HCT116 (cell line): ENCODE measurements around the gene CPEB2. TPM values are rescaled to one million over a fixed set of nuclear protein-coding genes. Genes with fewer than 3 reads are reported as not detected.

ENCODE experiments used
- ATAC-seq: fragments of 200-7000 bp; cut with Tn5 transposase; 2 replicates; pipeline ENCODE4 v1.9.1; 2020; ENCODE audit warnings: mild to moderate bottlenecking, moderate library complexity
- BruUV-seq: library from RNA; stranded (reverse); fragments of 400-500 nt; replicated peaks from 2 replicates; lab custom pipeline; 2021; lab: Mats Ljungman, UMichigan
- CTCF ChIA-PET: fragments of 300-600 bp; sonication (Branson Sonifier 250); formaldehyde crosslinking; loops from one replicate; lab custom pipeline; 2021; ENCODE audit warnings: antibody characterized with exemption; lab: Charles Lee
- POLR2A ChIA-PET: fragments of 300-600, 350-600 bp; sonication (Branson Sonifier 250); formaldehyde crosslinking; loops from one replicate; lab custom pipeline; 2021; ENCODE audit warnings: antibody characterized with exemption; lab: Charles Lee
- RAD21 ChIA-PET, 2 experiments: fragments of 300-600 bp; sonication (Branson Sonifier 250); formaldehyde crosslinking; loops; one replicate each; lab custom pipeline; 2023; ENCODE audit warnings: low total read pairs in 2 of 2; ENCODE audit not compliant: uncharacterized antibody in 2 of 2, unreplicated experiment in 2 of 2, low non-redundant PET in 1 of 2; lab: Charles Lee
- DNase-seq: peaks from one replicate; pipeline ENCODE4 v3.0.0-alpha.2; 2010; ENCODE audit warnings: low read depth, low spot score
- H2AFZ ChIP-seq: fragments of 200-600 bp; shearing (Covaris generic), sonication (generic); 2 replicates; pipeline ENCODE4 v1.6.1; 2017; ENCODE audit warnings: low read depth, mixed run types, mixed read lengths, antibody characterized with exemption, low read length; ENCODE audit not compliant: poor library complexity, severe bottlenecking
- H3K27ac ChIP-seq: 2 replicates; pipeline ENCODE4 v1.5.1; 2012; ENCODE audit warnings: low read depth, low read length
- H3K27me3 ChIP-seq: fragments of 200-600 bp; sonication (generic); 2 replicates; pipeline ENCODE4 v1.6.1; 2016; ENCODE audit warnings: mixed run types, low read length, mixed read lengths; ENCODE audit not compliant: insufficient read depth
- H3K36me3 ChIP-seq, 2 experiments: fragments of 200-500 bp in 1 of 2; fragments of 200-600 bp in 1 of 2; sonication (Bioruptor generic) in 1 of 2; sonication (generic) in 1 of 2; 2 replicates each; pipeline versions ENCODE4 v1.5.1 to v1.6.1; 2014 to 2016; ENCODE audit warnings: low read length in 2 of 2, inconsistent platforms in 1 of 2, mixed read lengths in 1 of 2, mixed run types in 1 of 2; ENCODE audit not compliant: insufficient read depth in 2 of 2, control insufficient read depth in 1 of 2
- H3K4me1 ChIP-seq, 2 experiments: fragments of 200-600 bp in 1 of 2; sonication (generic) in 1 of 2; 2 replicates each; pipeline versions ENCODE4 v1.5.1 to v1.6.1; 2012 to 2017; ENCODE audit warnings: low read length in 2 of 2, inconsistent platforms in 1 of 2, mild to moderate bottlenecking in 1 of 2, mixed read lengths in 1 of 2, mixed run types in 1 of 2, moderate library complexity in 1 of 2; ENCODE audit not compliant: insufficient read depth in 2 of 2, control insufficient read depth in 1 of 2
- H3K4me2 ChIP-seq: fragments of 200-600 bp; sonication (generic); 2 replicates; pipeline ENCODE4 v1.6.1; 2017; ENCODE audit warnings: mixed run types, low read length, mixed read lengths
- H3K4me3 ChIP-seq, 2 experiments: fragments of 200-600 bp in 1 of 2; sonication (generic) in 1 of 2; replicated peaks in 1 of 2; 2 replicates each; pipeline ENCODE4 v1.5.1; 2011 to 2016; ENCODE audit warnings: low read length in 2 of 2, control low read depth in 1 of 2, low read depth in 1 of 2, mild to moderate bottlenecking in 1 of 2, mixed read lengths in 1 of 2, mixed run types in 1 of 2
- H3K79me2 ChIP-seq: fragments of 200-600 bp; sonication (generic); 2 replicates; pipeline ENCODE4 v1.6.1; 2017; ENCODE audit warnings: mild to moderate bottlenecking, mixed run types, low read length, moderate library complexity, mixed read lengths; ENCODE audit not compliant: insufficient read depth
- H3K9ac ChIP-seq: fragments of 200-600 bp; sonication (generic); 2 replicates; pipeline ENCODE4 v1.6.1; 2016; ENCODE audit warnings: low read length, mixed read lengths
- H3K9me2 ChIP-seq: fragments of 200-600 bp; sonication (generic), shearing (Covaris generic); 2 replicates; pipeline ENCODE4 v1.6.1; 2017; ENCODE audit warnings: mixed run types, mild to moderate bottlenecking, moderate library complexity; ENCODE audit not compliant: insufficient read depth
- H3K9me3 ChIP-seq, 2 experiments: fragments of 200-500 bp in 1 of 2; fragments of 200-600 bp in 1 of 2; sonication (Bioruptor generic) in 1 of 2; sonication (generic) in 1 of 2; 2 replicates each; pipeline ENCODE4 v1.6.1; 2014 to 2017; ENCODE audit warnings: low read length in 2 of 2, mixed read lengths in 2 of 2, inconsistent platforms in 1 of 2, low read depth in 1 of 2, mild to moderate bottlenecking in 1 of 2, mixed run types in 1 of 2, moderate library complexity in 1 of 2; ENCODE audit not compliant: control insufficient read depth in 1 of 2, insufficient read depth in 1 of 2
- H4K20me1 ChIP-seq: fragments of 200-600 bp; sonication (generic), shearing (Covaris generic); 2 replicates; pipeline ENCODE4 v1.6.1; 2017; ENCODE audit warnings: mixed run types, mild to moderate bottlenecking, moderate library complexity; ENCODE audit not compliant: insufficient read depth
- CBX3 ChIP-seq: IDR thresholded peaks from 2 replicates; pipeline ENCODE4 v1.6.1; 2012; ENCODE audit warnings: low read depth
- EGR1 ChIP-seq: IDR thresholded peaks from 2 replicates; pipeline ENCODE4 v1.6.1; 2012; ENCODE audit warnings: low read depth
- ELF1 ChIP-seq: IDR thresholded peaks from 2 replicates; pipeline ENCODE4 v1.6.1; 2012; ENCODE audit warnings: low read depth, borderline replicate concordance
- EZH2phosphoT487 ChIP-seq: fragments of 200-600 bp; IDR thresholded peaks from 2 replicates; pipeline ENCODE4 v1.6.1; 2018; ENCODE audit warnings: antibody characterized with exemption, borderline replicate concordance
- FOSL1 ChIP-seq: IDR thresholded peaks from 2 replicates; pipeline ENCODE4 v1.6.1; 2012; ENCODE audit warnings: low read depth
- MAX ChIP-seq: IDR thresholded peaks from 2 replicates; pipeline ENCODE4 v1.6.1; 2012
- POLR2A ChIP-seq: IDR thresholded peaks from 2 replicates; pipeline ENCODE4 v1.7.0; 2011; ENCODE audit warnings: borderline replicate concordance; ENCODE audit not compliant: insufficient read depth, insufficient read length; ENCODE audit errors: extremely low read depth
- POLR2AphosphoS5 ChIP-seq: IDR thresholded peaks from 2 replicates; pipeline ENCODE4 v1.6.1; 2011; ENCODE audit warnings: mild to moderate bottlenecking, low read depth, low read length, moderate library complexity
- REST ChIP-seq: IDR thresholded peaks from 2 replicates; pipeline ENCODE4 v1.6.1; 2012; ENCODE audit warnings: low read depth
- SP1 ChIP-seq: IDR thresholded peaks from 2 replicates; pipeline ENCODE4 v1.6.1; 2012; ENCODE audit warnings: low read depth
- TCF7L2 ChIP-seq: IDR thresholded peaks from 2 replicates; pipeline ENCODE4 v1.7.0; 2011; ENCODE audit warnings: borderline replicate concordance, inconsistent platforms; ENCODE audit not compliant: insufficient read depth, insufficient read length; ENCODE audit errors: extremely low read depth
- ZFX ChIP-seq: fragments of 450-650 bp; IDR thresholded peaks from 2 replicates; pipeline ENCODE4 v1.6.1; 2017
- intact Hi-C: fragments of 100-400 bp; cut with micrococcal nuclease; formaldehyde crosslinking; loops from 2 replicates; pipeline ENCODE4 v1.10.0; 2022
- total RNA-seq: library from RNA; stranded (reverse); gene quantifications from one replicate; pipeline ENCODE4 v1.2.1, GENCODE V29; 2021; ENCODE audit not compliant: unreplicated experiment
- TF ChIP-seq, protein P1 (sequence below), 3 experiments: fragments of 200-600 bp in 1 of 3; sonication (generic) in 1 of 3; IDR thresholded peaks in 2 of 3; conservative IDR thresholded peaks in 1 of 3; 2 replicates each; pipeline ENCODE4 v1.5.1; 2012 to 2017; ENCODE audit warnings: low read depth in 2 of 3, low read length in 2 of 3, antibody characterized with exemption in 1 of 3, borderline replicate concordance in 1 of 3, control low read depth in 1 of 3, mild to moderate bottlenecking in 1 of 3, mixed read lengths in 1 of 3, mixed run types in 1 of 3, moderate library complexity in 1 of 3; ENCODE audit not compliant: insufficient read depth in 1 of 3

CPEB2 gene
- total RNA-seq, 1 experiment from 2014 or later, result 1.3 TPM

DNA sequence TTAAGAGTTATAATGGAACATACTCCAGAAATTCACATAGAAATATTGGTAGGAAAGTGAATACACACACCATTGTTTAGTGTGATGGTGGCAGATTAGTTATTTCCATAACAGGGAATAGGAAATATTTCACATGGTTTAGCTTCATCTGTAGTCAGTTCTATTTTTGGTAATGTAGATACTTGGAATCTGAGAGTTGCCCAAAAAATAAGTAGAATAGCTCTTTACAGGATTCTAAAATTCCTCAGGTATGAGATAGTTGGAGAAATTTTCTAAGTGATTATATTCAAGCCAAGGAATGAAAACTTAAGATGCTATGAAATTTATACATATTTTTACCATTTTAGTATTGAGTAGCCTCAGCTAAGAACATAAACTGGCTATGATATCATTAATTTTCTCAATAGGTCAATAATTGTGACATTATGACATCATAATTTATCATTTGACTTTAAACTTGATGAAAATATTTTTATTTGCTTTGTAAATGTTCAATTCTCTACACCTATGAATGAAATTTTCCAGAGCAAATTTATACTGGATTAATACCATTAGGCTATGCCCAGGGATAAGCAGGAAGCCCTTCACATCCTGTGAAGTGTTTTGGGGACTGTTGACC lies 35.8 kb downstream of the CPEB2 start:
- H3K9me2 ChIP-seq, result no peaks in the 10 kb centered on the region
- no TSS peak for BruUV-seq
- no peaks in the 10 kb centered on the region for H3K79me2 ChIP-seq
- ChIA-PET RAD21 (no interaction called here), CTCF (interaction anchor here (0.8 kb wide), 1 partner anchor 46 kb away, joined by 3 read pairs; no protein-coding TSS in a partner anchor)
- no peak for DNase-seq
- H3K9ac ChIP-seq, result no peak overlapping the region
- H3K9me3 ChIP-seq, result no peaks in the 10 kb centered on the region
- no peak overlapping the region for H3K4me2 ChIP-seq
- intact Hi-C loops, result no loop called here
- peaks cover 0 to 7% of the 10 kb centered on the region in 2 experiments; a peak in 2 of 4 replicates for H3K4me1 ChIP-seq
- no peak overlapping the region for H3K4me3 ChIP-seq
- H3K36me3 ChIP-seq, result no peaks in the 10 kb centered on the region
- H2AFZ ChIP-seq, result no peak overlapping the region
- TF ChIP-seq POLR2AphosphoS5 (no peak), TCF7L2 (no peak), EZH2phosphoT487 (no peak), POLR2A (no peak), MAX (no peak)
- TF ChIP-seq, all 23 proteins: peak for 0
- Histone ChIP-seq H4K20me1 (no peaks in the 10 kb centered on the region), H3K27ac (no peak overlapping the region), H3K27me3 (no peaks in the 10 kb centered on the region)
- POLR2A ChIA-PET, result no interaction called here
- ATAC-seq, result no peak

DNA sequence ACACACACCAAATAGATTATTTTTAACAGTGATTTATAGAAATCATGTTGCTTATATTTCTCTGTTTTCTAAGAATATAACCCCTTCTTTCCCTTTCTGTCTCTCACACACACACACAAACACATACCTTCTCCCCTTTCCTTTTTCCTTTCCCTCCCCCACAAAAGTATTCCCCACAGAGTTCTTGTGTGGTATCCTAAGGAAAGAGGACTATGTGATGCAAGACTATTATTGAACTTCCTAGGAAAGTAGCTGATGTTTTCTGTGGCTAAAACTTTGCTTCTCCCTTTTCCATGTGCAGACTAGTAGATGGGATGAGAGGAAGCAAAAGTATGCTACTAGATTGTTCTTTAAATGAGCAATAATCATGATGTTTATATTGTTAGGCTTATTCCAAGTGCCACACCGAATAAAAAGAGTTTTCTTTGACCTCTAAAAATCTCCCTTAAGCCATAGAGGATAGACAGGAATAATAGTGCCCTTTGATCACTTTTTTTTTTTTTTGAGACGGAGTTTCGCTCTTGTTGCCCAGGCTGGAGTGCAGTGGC lies 38.7 kb downstream of the CPEB2 start:
- intact Hi-C loops, result no loop called here
- ChIA-PET RAD21 (no interaction called here), CTCF (no interaction called here)
- TF ChIP-seq EZH2phosphoT487 (no peak), ELF1 (no peak), REST (no peak), SP1 (no peak), CBX3 (no peak), FOSL1 (no peak), POLR2A (no peak), TCF7L2 (no peak), EGR1 (no peak), ZFX (no peak)
- TF ChIP-seq, protein P1, sequence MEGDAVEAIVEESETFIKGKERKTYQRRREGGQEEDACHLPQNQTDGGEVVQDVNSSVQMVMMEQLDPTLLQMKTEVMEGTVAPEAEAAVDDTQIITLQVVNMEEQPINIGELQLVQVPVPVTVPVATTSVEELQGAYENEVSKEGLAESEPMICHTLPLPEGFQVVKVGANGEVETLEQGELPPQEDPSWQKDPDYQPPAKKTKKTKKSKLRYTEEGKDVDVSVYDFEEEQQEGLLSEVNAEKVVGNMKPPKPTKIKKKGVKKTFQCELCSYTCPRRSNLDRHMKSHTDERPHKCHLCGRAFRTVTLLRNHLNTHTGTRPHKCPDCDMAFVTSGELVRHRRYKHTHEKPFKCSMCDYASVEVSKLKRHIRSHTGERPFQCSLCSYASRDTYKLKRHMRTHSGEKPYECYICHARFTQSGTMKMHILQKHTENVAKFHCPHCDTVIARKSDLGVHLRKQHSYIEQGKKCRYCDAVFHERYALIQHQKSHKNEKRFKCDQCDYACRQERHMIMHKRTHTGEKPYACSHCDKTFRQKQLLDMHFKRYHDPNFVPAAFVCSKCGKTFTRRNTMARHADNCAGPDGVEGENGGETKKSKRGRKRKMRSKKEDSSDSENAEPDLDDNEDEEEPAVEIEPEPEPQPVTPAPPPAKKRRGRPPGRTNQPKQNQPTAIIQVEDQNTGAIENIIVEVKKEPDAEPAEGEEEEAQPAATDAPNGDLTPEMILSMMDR (IDR thresholded peaks at IDR 0.05 in 2 of 3, conservative IDR thresholded peaks at IDR 0.05 in 1 of 3; ENCODE audit: borderline replicate concordance in 1 of 3, insufficient read depth in 1 of 3, low read depth in 2 of 3, low read length in 2 of 3), result no peak

More for the DNA sequence above, 38.7 kb downstream of the CPEB2 start:
- DNase-seq (no peak), ATAC-seq (no peak)
- no peak overlapping the region for H3K27ac ChIP-seq
- no peaks in the 10 kb centered on the region for H3K36me3 ChIP-seq
- H2AFZ ChIP-seq, result no peak overlapping the region
- H3K79me2 ChIP-seq, result no peaks in the 10 kb centered on the region
- H3K4me2 ChIP-seq, result no peak overlapping the region
- no peaks in the 10 kb centered on the region for H3K27me3 ChIP-seq
- no peaks in the 10 kb centered on the region for H4K20me1 ChIP-seq
- H3K4me3 ChIP-seq, result no peak overlapping the region
- no peak overlapping the region for H3K9ac ChIP-seq
- POLR2A ChIA-PET, result no interaction called here
- BruUV-seq, result no TSS peak
- no peaks in the 10 kb centered on the region for H3K9me2 ChIP-seq
- H3K4me1 ChIP-seq, result peaks cover 0 to 7% of the 10 kb centered on the region in 2 experiments; a peak in 2 of 4 replicates
- H3K9me3 ChIP-seq, result no peaks in the 10 kb centered on the region
